MM.1S (cell line): Measurements from ENCODE around the gene CLDN25.
"Not testable (repeated sequence)": the region's sequence is repeated elsewhere in the genome, so short reads cannot be mapped to it uniquely, and the experiment has no call there.

Experiments used
- CTCF ChIP-seq: fragments of 300-600 bp; sonication (generic); IDR thresholded peaks from 2 replicates; pipeline ENCODE4 v1.5.1; 2016; ENCODE audit warnings: antibody characterized with exemption, low read length, mixed read lengths
- EZH2 ChIP-seq: fragments of 300-600 bp; sonication (generic); optimal IDR thresholded peaks from 2 replicates; pipeline ENCODE3; 2017; ENCODE audit warnings: low read depth, mild to moderate bottlenecking, antibody characterized with exemption, low read length, mixed read lengths
- EZH2phosphoT487 ChIP-seq: fragments of 300-600 bp; sonication (generic); IDR thresholded peaks from 2 replicates; pipeline ENCODE4 v1.6.1; 2018; ENCODE audit warnings: antibody characterized with exemption, low read length

GRCh38 chr11:113789016-113789415 is 9.4 kb downstream of the CLDN25 start:
- TF ChIP-seq CTCF, EZH2, EZH2phosphoT487: not testable (repeated sequence)
